GM23248 (cell line): ENCODE data around the gene RIMS4. TPM values are rescaled to one million over a fixed set of nuclear protein-coding genes. Genes with fewer than 3 reads are reported as not detected.

ENCODE experiments used
- DNase-seq: peaks from one replicate; pipeline ENCODE4 v3.0.0-alpha.2; 2015
- H2AFZ ChIP-seq: fragments of 200-600 bp; sonication (generic); 2 replicates; pipeline ENCODE4 v1.6.1; 2016; ENCODE audit warnings: antibody characterized with exemption
- H3F3A ChIP-seq: fragments of 200-600 bp; sonication (generic); 2 replicates; pipeline ENCODE4 v1.6.1; 2016; ENCODE audit warnings: mild to moderate bottlenecking, antibody characterized with exemption, mixed run types; ENCODE audit not compliant: insufficient read depth
- H3K27ac ChIP-seq: fragments of 200-600 bp; sonication (generic); 2 replicates; pipeline ENCODE4 v1.5.1; 2016; ENCODE audit warnings: mild to moderate bottlenecking
- H3K27me3 ChIP-seq: fragments of 200-600 bp; sonication (generic); replicated peaks from 2 replicates; pipeline ENCODE4 v1.6.1; 2016; ENCODE audit warnings: mild to moderate bottlenecking; ENCODE audit not compliant: insufficient read depth
- H3K36me3 ChIP-seq: fragments of 200-600 bp; sonication (generic); 2 replicates; pipeline ENCODE4 v1.6.1; 2016; ENCODE audit warnings: low read depth, mild to moderate bottlenecking
- H3K4me1 ChIP-seq: fragments of 200-600 bp; sonication (generic); 2 replicates; pipeline ENCODE4 v1.6.1; 2016; ENCODE audit warnings: mild to moderate bottlenecking; ENCODE audit not compliant: insufficient read depth
- H3K4me2 ChIP-seq: fragments of 200-600 bp; sonication (generic); one replicate; pipeline ENCODE4 v1.6.1; 2016; ENCODE audit warnings: mild to moderate bottlenecking; ENCODE audit not compliant: unreplicated experiment
- H3K4me3 ChIP-seq: fragments of 200-600 bp; sonication (generic); 2 replicates; pipeline ENCODE4 v1.5.1; 2016; ENCODE audit warnings: mild to moderate bottlenecking
- H3K79me2 ChIP-seq: fragments of 200-600 bp; sonication (generic); 2 replicates; pipeline ENCODE4 v1.6.1; 2016; ENCODE audit warnings: mild to moderate bottlenecking; ENCODE audit not compliant: insufficient read depth
- H3K9ac ChIP-seq: fragments of 200-600 bp; sonication (generic); 2 replicates; pipeline ENCODE4 v1.6.1; 2016; ENCODE audit warnings: mild to moderate bottlenecking
- H3K9me2 ChIP-seq: fragments of 200-600 bp; sonication (generic); 2 replicates; pipeline ENCODE4 v1.6.1; 2016; ENCODE audit warnings: mixed run types, mild to moderate bottlenecking, moderate library complexity; ENCODE audit not compliant: insufficient read depth
- H3K9me3 ChIP-seq: fragments of 200-600 bp; sonication (generic); one replicate; pipeline ENCODE4 v1.6.1; 2017; ENCODE audit warnings: low read depth
- H4K20me1 ChIP-seq: fragments of 200-600 bp; sonication (generic); 2 replicates; pipeline ENCODE4 v1.6.0; 2016; ENCODE audit not compliant: insufficient read depth
- EZH2 ChIP-seq: fragments of 200-600 bp; sonication (generic); IDR thresholded peaks from 2 replicates; pipeline ENCODE4 v1.6.1; 2018; ENCODE audit warnings: antibody characterized with exemption, mild to moderate bottlenecking; ENCODE audit not compliant: insufficient read depth, poor library complexity, severe bottlenecking
- EZH2phosphoT487 ChIP-seq: fragments of 200-600 bp; sonication (generic); IDR thresholded peaks from 2 replicates; pipeline ENCODE4 v1.6.1; 2018; ENCODE audit warnings: antibody characterized with exemption, moderate library complexity, mild to moderate bottlenecking, low read depth; ENCODE audit not compliant: insufficient read depth
- WGBS, 2 experiments: methylation state at CpG; one replicate each; pipeline ENCODE4 v1.1.6; 2015 to 2017; ENCODE audit warnings: low lambda C conversion rate in 2 of 2, low coverage in 1 of 2; ENCODE audit errors: missing lambda C conversion rate in 2 of 2; 5-methylcytosine and 5-hydroxymethylcytosine counted together
- in situ Hi-C: fragments of 300-500 bp; cut with MboI; formaldehyde crosslinking; loops from 2 replicates; pipeline ENCODE4 v1.15.0; 2020
- polyA plus RNA-seq: library from polyadenylated mRNA; unstranded; fragments of >200 nt; fragmentation: Nextera tagmentation; extraction: Ambion mirVana; gene quantifications from 2 replicates; pipeline ENCODE4 v1.2.1, GENCODE V29; 2016
- total RNA-seq: library from RNA; depleted of rRNA; stranded (reverse); fragments of >200 nt; shearing (Covaris generic); gene quantifications from 2 replicates; pipeline ENCODE4 v1.2.3, GENCODE V29; 2014

RIMS4 gene
- total and polyA plus RNA-seq, 2 experiments from 2014 or later: 0.22 TPM; not detected in 1

GRCh38 chr20:44723798-44724362 is 86.5 kb downstream of the RIMS4 start:
- peaks cover 30% of the 10 kb centered on the region for H3K4me1 ChIP-seq
- H3K27ac ChIP-seq: no peak overlapping the region

GRCh38 chr20:44723391-44723790 is 87.0 kb downstream of the RIMS4 start:
- in situ Hi-C loops: no loop called here
- WGBS, 2 experiments: 90 to 91% methylated on average over 7 of the region's 7 CpGs
- Histone ChIP-seq H3K36me3 (no peaks in the 10 kb centered on the region), H3K9ac (no peak overlapping the region), H3K27ac (no peak overlapping the region), H3K4me1 (peaks cover 25% of the 10 kb centered on the region), H2AFZ (no peak overlapping the region), H3K9me2 (no peaks in the 10 kb centered on the region), H3F3A (peaks cover 35% of the 10 kb centered on the region), H3K4me2 (no peak overlapping the region), H3K4me3 (no peak overlapping the region), H4K20me1 (no peaks in the 10 kb centered on the region), H3K27me3 (no peaks in the 10 kb centered on the region), H3K79me2 (no peaks in the 10 kb centered on the region), H3K9me3 (no peaks in the 10 kb centered on the region)
- DNase-seq: no peak
- TF ChIP-seq EZH2: no peak
- no peak for TF ChIP-seq EZH2phosphoT487

More at GRCh38 chr20:44723798-44724362, 86.5 kb downstream of the RIMS4 start:
- H3K9me3 ChIP-seq: no peaks in the 10 kb centered on the region
- no peak overlapping the region for H2AFZ ChIP-seq
- H3K9ac ChIP-seq: no peak overlapping the region
- H3F3A ChIP-seq: peaks cover 36% of the 10 kb centered on the region
- H3K79me2 ChIP-seq: no peaks in the 10 kb centered on the region
- in situ Hi-C loops: no loop called here
- TF ChIP-seq EZH2 (no peak), EZH2phosphoT487 (no peak)
- H4K20me1 ChIP-seq: no peaks in the 10 kb centered on the region
- WGBS, 2 experiments: 90 to 94% methylated on average over 9 of the region's 9 CpGs
- no peaks in the 10 kb centered on the region for H3K36me3 ChIP-seq
- H3K4me2 ChIP-seq: no peak overlapping the region
- H3K4me3 ChIP-seq: no peak overlapping the region
- no peaks in the 10 kb centered on the region for H3K27me3 ChIP-seq
- H3K9me2 ChIP-seq: no peaks in the 10 kb centered on the region
- no peak for DNase-seq

- no peak overlapping the region for H3K9ac ChIP-seq
- 77 to 91% methylated on average over 2 of the region's 2 CpGs for WGBS, 2 experiments
- TF ChIP-seq EZH2phosphoT487 (no peak), EZH2 (no peak)
- no peak overlapping the region for H3K27ac ChIP-seq
- H3K27me3 ChIP-seq: no peaks in the 10 kb centered on the region
- no peak overlapping the region for H2AFZ ChIP-seq
- H3K79me2 ChIP-seq: no peaks in the 10 kb centered on the region
- peaks cover 23% of the 10 kb centered on the region for H3K4me1 ChIP-seq
- no peak overlapping the region for H3K4me3 ChIP-seq
- H3K4me2 ChIP-seq: no peak overlapping the region
- in situ Hi-C loops: no loop called here
- H3K9me2 ChIP-seq: no peaks in the 10 kb centered on the region
- H3F3A ChIP-seq: peaks cover 31% of the 10 kb centered on the region
- no peaks in the 10 kb centered on the region for H4K20me1 ChIP-seq
- no peaks in the 10 kb centered on the region for H3K9me3 ChIP-seq
- no peaks in the 10 kb centered on the region for H3K36me3 ChIP-seq
- DNase-seq: no peak
Measured at GRCh38 chr20:44722990-44723389, 87.4 kb downstream of the RIMS4 start.

GRCh38 chr20:44721785-44722054 is 88.6 kb downstream of the RIMS4 start:
- no peaks in the 10 kb centered on the region for H4K20me1 ChIP-seq
- WGBS, 2 experiments: 95 to 97% methylated on average over 1 of the region's 1 CpG
- H3K79me2 ChIP-seq: no peaks in the 10 kb centered on the region
- TF ChIP-seq EZH2: no peak
- TF ChIP-seq EZH2phosphoT487: no peak
- peak overlapping the region; percentile 18; the same call in 1 of the 2 replicates for H3K9ac ChIP-seq
- DNase-seq: no peak
- H3K27me3 ChIP-seq: no peaks in the 10 kb centered on the region
- no peaks in the 10 kb centered on the region for H3K9me3 ChIP-seq
- H3K9me2 ChIP-seq: no peaks in the 10 kb centered on the region
- H3K4me2 ChIP-seq: peak overlapping the region; percentile 60
- in situ Hi-C loops: no loop called here
- H3K4me3 ChIP-seq: no peak overlapping the region
- peaks cover 28% of the 10 kb centered on the region for H3K4me1 ChIP-seq
- no peaks in the 10 kb centered on the region for H3K36me3 ChIP-seq
- peaks cover 33% of the 10 kb centered on the region for H3F3A ChIP-seq
- H2AFZ ChIP-seq: no peak overlapping the region
- H3K27ac ChIP-seq: peak overlapping the region; percentile 97
